ENCODE measurements around the gene C14orf119. TPM values are rescaled to one million over a fixed set of nuclear protein-coding genes. Genes with fewer than 3 reads are reported as not detected.
A peak's percentile ranks its signal among the peaks of the same experiment; 100 is the strongest.

C14orf119 gene
- total RNA-seq, 2 donors from 2014 or later, result 18.0 to 18.4 TPM

DNA sequence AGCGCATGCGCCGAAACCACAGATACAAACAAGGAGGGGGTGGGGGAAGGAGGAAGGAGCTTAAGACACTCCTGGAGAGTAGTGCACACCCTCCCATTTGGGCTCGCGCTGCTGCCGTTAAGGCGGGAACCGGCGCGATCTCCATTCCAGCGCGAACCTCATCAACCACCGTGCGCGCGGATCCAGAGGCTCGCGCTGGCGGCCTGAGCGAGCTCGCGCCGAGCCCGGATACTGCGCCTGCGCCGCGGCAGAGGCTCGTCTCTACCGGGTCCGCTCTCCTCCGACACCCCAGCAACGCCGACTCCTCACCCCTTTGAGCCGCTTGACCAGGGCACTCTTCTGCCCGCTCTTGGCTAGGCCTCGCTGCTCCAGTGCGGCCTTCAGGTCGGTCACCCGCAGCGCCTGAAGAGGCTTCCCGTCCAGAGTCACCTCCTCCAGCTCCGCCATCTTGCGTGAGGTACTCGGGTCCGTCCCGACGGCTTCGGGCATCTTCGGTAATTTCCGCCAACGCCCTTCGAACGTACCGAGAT, 574 bp upstream of the C14orf119 start, which contains the start of gene ACIN1:
Gene ACIN1 (minus strand): TSS at position 471 of the 530 bp plus-strand sequence. CDS start 24 bp downstream, at position 447.
- ATAC-seq (ENCODE audit: insufficient number of reproducible peaks, low FRiP score, low read depth), result peak; percentile 33
- peak; percentile 40 for DNase-seq (ENCODE audit: low spot score)
- H3K9me3 ChIP-seq, result no peaks in the 10 kb centered on the region
- no peaks in the 10 kb centered on the region for H3K27me3 ChIP-seq (replicated peaks; ENCODE audit: insufficient read depth)
- peak within 1 kb of the TSS; percentile 92 to 94 for H3K27ac ChIP-seq
- H3K36me3 ChIP-seq, result peaks cover 39% of the 10 kb centered on the region
- TF ChIP-seq, protein P1, sequence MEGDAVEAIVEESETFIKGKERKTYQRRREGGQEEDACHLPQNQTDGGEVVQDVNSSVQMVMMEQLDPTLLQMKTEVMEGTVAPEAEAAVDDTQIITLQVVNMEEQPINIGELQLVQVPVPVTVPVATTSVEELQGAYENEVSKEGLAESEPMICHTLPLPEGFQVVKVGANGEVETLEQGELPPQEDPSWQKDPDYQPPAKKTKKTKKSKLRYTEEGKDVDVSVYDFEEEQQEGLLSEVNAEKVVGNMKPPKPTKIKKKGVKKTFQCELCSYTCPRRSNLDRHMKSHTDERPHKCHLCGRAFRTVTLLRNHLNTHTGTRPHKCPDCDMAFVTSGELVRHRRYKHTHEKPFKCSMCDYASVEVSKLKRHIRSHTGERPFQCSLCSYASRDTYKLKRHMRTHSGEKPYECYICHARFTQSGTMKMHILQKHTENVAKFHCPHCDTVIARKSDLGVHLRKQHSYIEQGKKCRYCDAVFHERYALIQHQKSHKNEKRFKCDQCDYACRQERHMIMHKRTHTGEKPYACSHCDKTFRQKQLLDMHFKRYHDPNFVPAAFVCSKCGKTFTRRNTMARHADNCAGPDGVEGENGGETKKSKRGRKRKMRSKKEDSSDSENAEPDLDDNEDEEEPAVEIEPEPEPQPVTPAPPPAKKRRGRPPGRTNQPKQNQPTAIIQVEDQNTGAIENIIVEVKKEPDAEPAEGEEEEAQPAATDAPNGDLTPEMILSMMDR (IDR thresholded peaks at IDR 0.05), result no peak
- peaks cover 19 to 33% of the 10 kb centered on the region in 2 donors for H3K4me1 ChIP-seq (ENCODE audit: control insufficient read depth in 1 of 2, low read depth in 2 of 2)
- H3K4me3 ChIP-seq, result peak within 1 kb of the TSS; percentile 78

DNA sequence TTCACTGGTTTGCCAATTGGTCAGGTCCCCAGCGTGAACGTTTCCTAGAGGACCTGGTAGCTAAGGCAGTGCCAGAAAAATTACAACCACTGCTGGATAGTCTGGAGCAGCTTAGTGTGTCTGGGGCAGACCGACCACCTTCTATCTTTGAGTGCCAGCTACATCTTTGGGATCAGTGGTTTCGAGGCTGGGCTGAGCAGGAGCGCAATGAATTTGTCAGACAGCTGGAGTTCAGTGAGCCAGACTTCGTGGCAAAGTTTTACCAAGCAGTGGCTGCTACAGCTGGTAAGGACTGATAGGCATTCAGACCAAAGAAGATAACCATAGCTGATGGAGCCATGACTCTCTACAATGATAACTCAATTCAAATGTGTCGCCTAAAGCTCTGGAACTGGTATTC, 2.5 kb downstream of the C14orf119 start:
- peaks cover 11% of the 10 kb centered on the region for H3K36me3 ChIP-seq
- TF ChIP-seq, protein P1 (IDR thresholded peaks at IDR 0.05), result no peak
- no peaks in the 10 kb centered on the region for H3K27me3 ChIP-seq (replicated peaks; ENCODE audit: insufficient read depth)
- H3K9me3 ChIP-seq, result no peaks in the 10 kb centered on the region
- no peak overlapping the region for H3K27ac ChIP-seq
- ATAC-seq (ENCODE audit: insufficient number of reproducible peaks, low FRiP score, low read depth) (no peak), DNase-seq (ENCODE audit: low spot score) (no peak)
- no peak overlapping the region for H3K4me3 ChIP-seq
- peaks cover 17 to 26% of the 10 kb centered on the region in 2 donors for H3K4me1 ChIP-seq (ENCODE audit: control insufficient read depth in 1 of 2, low read depth in 2 of 2)

DNA sequence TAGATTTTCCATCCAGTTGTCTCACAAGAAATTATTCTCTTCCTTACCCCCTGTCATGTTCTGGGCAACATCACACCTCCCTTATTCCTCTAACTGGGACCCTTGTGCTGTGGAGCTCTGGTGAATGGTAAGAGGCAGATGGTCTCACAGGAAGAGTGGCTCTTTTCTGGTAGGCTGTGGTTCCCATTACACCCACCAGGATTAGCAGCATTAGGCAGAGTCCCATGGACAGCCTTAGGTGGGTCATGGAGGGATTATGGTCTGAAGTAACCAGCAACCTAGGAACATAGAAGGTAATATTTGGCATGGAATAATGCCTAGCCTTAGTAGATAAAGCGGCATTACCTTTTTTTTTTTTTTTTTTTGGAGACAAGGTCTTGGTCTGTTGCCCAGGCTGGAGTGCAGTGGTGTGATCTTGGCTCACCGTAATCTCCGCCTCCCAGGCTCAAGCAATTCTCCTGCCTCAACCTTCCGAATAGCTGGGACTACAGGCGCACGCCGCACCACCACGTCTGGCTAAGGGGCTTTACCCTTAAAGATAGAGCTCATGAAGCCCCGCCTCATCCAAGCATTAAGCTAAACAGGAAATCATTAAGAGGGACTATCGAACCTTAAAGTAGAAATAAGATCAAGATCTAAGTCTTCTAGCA, 4.0 kb downstream of the C14orf119 start:
- Histone ChIP-seq H3K9me3 (no peaks in the 10 kb centered on the region), H3K4me3 (no peak overlapping the region), H3K36me3 (peaks cover 11% of the 10 kb centered on the region), H3K27me3 (replicated peaks; ENCODE audit: insufficient read depth) (no peaks in the 10 kb centered on the region), H3K27ac (no peak overlapping the region), H3K4me1 (ENCODE audit: control insufficient read depth in 1 of 2, low read depth in 2 of 2) (peaks cover 8 to 13% of the 10 kb centered on the region in 2 donors)
- ATAC-seq (ENCODE audit: insufficient number of reproducible peaks, low FRiP score, low read depth) (no peak), DNase-seq (ENCODE audit: low spot score) (no peak)
- TF ChIP-seq, protein P1 (IDR thresholded peaks at IDR 0.05), result no peak

DNA sequence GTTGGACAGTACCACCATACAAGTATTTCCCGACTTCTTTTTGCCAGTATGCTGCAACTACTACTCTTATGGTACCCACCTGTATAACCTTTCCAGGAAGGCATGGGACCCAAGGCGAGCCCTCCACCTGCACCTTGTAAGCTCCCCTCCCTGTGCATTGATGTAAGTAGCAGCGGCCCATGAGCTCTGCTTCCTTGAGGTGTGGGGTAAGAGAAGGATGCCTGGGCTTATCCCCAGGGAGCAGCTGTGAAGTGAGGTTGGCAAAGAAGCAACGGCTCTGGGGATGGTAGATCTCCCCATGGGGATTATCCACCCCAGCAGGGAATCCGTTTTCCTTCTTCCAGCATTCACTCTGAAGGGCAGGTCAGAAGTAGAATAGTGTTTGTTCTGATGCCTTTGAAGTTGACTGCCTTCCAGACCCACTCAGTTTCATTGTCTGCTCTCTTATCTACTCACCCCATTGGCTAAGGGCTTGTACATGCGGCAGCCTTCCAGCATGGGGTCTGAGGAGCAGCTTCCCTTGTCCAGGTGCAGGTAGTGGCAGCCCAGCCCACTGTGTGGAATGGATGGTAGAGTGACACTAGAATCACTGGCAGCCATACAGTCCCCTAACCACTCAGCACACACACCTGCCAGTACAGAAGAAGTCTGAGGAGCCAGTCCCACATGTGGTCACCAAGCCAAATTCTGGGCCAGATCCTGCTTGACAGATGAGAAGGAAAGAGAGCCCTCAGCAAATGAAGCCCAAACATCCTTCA, 6.1 kb downstream of the C14orf119 start:
- DNase-seq (ENCODE audit: low spot score) (no peak), ATAC-seq (ENCODE audit: insufficient number of reproducible peaks, low FRiP score, low read depth) (no peak)
- H3K4me3 ChIP-seq, result no peak overlapping the region
- peaks cover 7 to 13% of the 10 kb centered on the region in 2 donors for H3K4me1 ChIP-seq (ENCODE audit: control insufficient read depth in 1 of 2, low read depth in 2 of 2)
- no peaks in the 10 kb centered on the region for H3K9me3 ChIP-seq
- H3K36me3 ChIP-seq, result peaks cover 11% of the 10 kb centered on the region
- no peaks in the 10 kb centered on the region for H3K27me3 ChIP-seq (replicated peaks; ENCODE audit: insufficient read depth)
- TF ChIP-seq, protein P1 (IDR thresholded peaks at IDR 0.05), result no peak
- no peak overlapping the region for H3K27ac ChIP-seq

DNA sequence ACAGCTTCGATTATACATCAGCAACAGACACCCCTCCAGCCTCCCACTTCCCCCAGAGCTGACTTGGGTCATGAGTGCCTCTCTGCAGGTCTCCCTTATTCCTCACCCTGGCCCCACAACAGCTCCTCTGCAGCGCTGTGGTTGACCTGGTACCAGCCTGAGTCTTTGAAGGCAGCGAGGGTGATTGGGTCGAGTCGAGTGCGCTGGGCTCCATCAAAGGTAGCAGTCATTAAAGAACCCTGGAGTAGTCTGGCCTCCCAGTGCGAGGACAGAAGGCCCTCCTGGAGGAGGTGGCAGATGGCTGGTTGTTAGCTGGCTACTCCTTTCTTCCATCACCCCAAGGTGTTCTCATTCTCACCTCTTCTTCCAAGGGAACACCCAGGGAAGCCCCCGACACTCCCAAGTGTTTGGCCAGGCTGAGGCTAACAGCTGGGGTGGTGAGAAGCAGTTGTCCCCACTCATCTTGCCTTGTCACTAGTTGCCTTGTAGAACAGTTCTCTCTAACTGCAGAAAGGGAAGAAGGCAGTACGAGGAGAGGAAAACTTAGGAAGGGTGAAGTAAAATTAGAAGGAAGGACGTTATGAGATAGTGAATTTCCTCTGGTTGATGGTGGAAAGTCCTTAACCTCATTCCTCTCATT, 6.8 kb downstream of the C14orf119 start:
- Histone ChIP-seq H3K9me3 (no peaks in the 10 kb centered on the region), H3K36me3 (peaks cover 11% of the 10 kb centered on the region), H3K27ac (no peak overlapping the region), H3K4me3 (no peak overlapping the region), H3K4me1 (ENCODE audit: control insufficient read depth in 1 of 2, low read depth in 2 of 2) (peaks cover 0 to 6% of the 10 kb centered on the region in 2 donors), H3K27me3 (replicated peaks; ENCODE audit: insufficient read depth) (no peaks in the 10 kb centered on the region)
- ATAC-seq (ENCODE audit: insufficient number of reproducible peaks, low FRiP score, low read depth) (no peak), DNase-seq (ENCODE audit: low spot score) (no peak)
- TF ChIP-seq, protein P1 (IDR thresholded peaks at IDR 0.05), result no peak
